GM23338 (cell line): Measurements from ENCODE around the gene MOSMO.

ENCODE experiments used
- CREB1 ChIP-seq: fragments of 250-450 bp; sonication (Bioruptor Pico); IDR thresholded peaks from 2 replicates; pipeline ENCODE4 v1.5.0; 2020; ENCODE audit warnings: low read depth, mild to moderate bottlenecking, moderate library complexity
- CTCF ChIP-seq, 2 experiments: fragments of 200-600 bp in 1 of 2; sonication (generic) in 1 of 2; conservative IDR thresholded peaks; 2 replicates each; pipeline versions ENCODE4 v1.5.1 to v1.6.1; 2016 to 2017; ENCODE audit warnings: antibody characterized with exemption in 2 of 2, low read depth in 2 of 2, mild to moderate bottlenecking in 2 of 2, moderate library complexity in 1 of 2
- EZH2 ChIP-seq: fragments of 200-600 bp; sonication (generic); IDR thresholded peaks from one replicate; pipeline ENCODE4 v1.8.0; 2017; ENCODE audit warnings: antibody characterized with exemption, mild to moderate bottlenecking, low read depth; ENCODE audit not compliant: unreplicated experiment
- EZH2phosphoT487 ChIP-seq: fragments of 200-600 bp; sonication (generic); IDR thresholded peaks from one replicate; pipeline ENCODE4 v1.8.1; 2018; ENCODE audit warnings: antibody characterized with exemption; ENCODE audit not compliant: unreplicated experiment
- JUNB ChIP-seq: IDR thresholded peaks from one replicate; pipeline ENCODE4 v1.6.1; 2016; ENCODE audit warnings: antibody characterized with exemption; ENCODE audit not compliant: unreplicated experiment
- REST ChIP-seq: IDR thresholded peaks from one replicate; pipeline ENCODE4 v1.6.1; 2018; ENCODE audit warnings: antibody characterized with exemption; ENCODE audit not compliant: unreplicated experiment
- STAT1 ChIP-seq: IDR thresholded peaks from one replicate; pipeline ENCODE4 v1.6.1; 2016; ENCODE audit warnings: antibody characterized with exemption; ENCODE audit not compliant: unreplicated experiment
- ZNF331 ChIP-seq: fragments of 250-450 bp; sonication (Bioruptor Pico); IDR thresholded peaks from 2 replicates; pipeline ENCODE4 v1.5.0; 2020; ENCODE audit warnings: low read depth, mild to moderate bottlenecking, moderate library complexity
- ZNF462 ChIP-seq: fragments of 250-450 bp; sonication (Bioruptor Pico); IDR thresholded peaks from 2 replicates; pipeline ENCODE4 v1.5.0; 2020; ENCODE audit warnings: mild to moderate bottlenecking, moderate library complexity

GRCh38 chr16:22027633-22028032 lies 19.7 kb downstream of the MOSMO start:
- TF ChIP-seq CTCF (conservative IDR thresholded peaks at IDR 0.05; ENCODE audit: low read depth in 2 of 2) (no peak), EZH2phosphoT487 (no peak), EZH2 (no peak), STAT1 (no peak), REST (no peak), ZNF462 (CRISPR knock-in tag) (no peak), CREB1 (CRISPR knock-in tag) (no peak), ZNF331 (CRISPR knock-in tag) (no peak), JUNB (no peak)
